CD4-positive, alpha-beta T cell treated with Interferon gamma for 1 hour (primary cell): ENCODE results near the gene ZFP36.

Source experiments
- DNase-seq: peaks from one replicate; pipeline ENCODE4 v3.0.0-alpha.2; 2020

Gene ZFP36

GRCh38 chr19:39420769-39421168 is 14.1 kb downstream of the ZFP36 start:
- no peak for DNase-seq

- DNase-seq = no peak
Observed at GRCh38 chr19:39422020-39422419, 15.4 kb downstream of the ZFP36 start.

- DNase-seq = no peak
Observed at GRCh38 chr19:39423258-39424086, 16.8 kb downstream of the ZFP36 start.

GRCh38 chr19:39424934-39425333 is 18.3 kb downstream of the ZFP36 start:
- DNase-seq = no peak

- DNase-seq = no peak
Observed at GRCh38 chr19:39425744-39426143, 19.1 kb downstream of the ZFP36 start.

GRCh38 chr19:39426170-39426569 is 19.5 kb downstream of the ZFP36 start:
- no peak for DNase-seq

- no peak for DNase-seq
Observed at GRCh38 chr19:39427707-39428106, 21.1 kb downstream of the ZFP36 start.

- DNase-seq = no peak
Observed at GRCh38 chr19:39428283-39429112, 21.9 kb downstream of the ZFP36 start.

- DNase-seq = peak; percentile 89
Observed at GRCh38 chr19:39430675-39431593, 24.3 kb downstream of the ZFP36 start.

- no peak for DNase-seq
Observed at GRCh38 chr19:39432677-39433025, 26.0 kb downstream of the ZFP36 start.

- DNase-seq = no peak
Observed at GRCh38 chr19:39433480-39434079, 26.9 kb downstream of the ZFP36 start.

- no peak for DNase-seq
Observed at GRCh38 chr19:39434123-39435076, 27.8 kb downstream of the ZFP36 start.

GRCh38 chr19:39435499-39436349 is 29.1 kb downstream of the ZFP36 start, which contains the start of gene RPS16:
Gene RPS16, minus strand, starts transcription at chr19:39435949. Its CDS starts 54 bp downstream, at chr19:39435895.
- DNase-seq = peak; percentile 99

- no peak for DNase-seq
Observed at GRCh38 chr19:39436350-39436716, 29.7 kb downstream of the ZFP36 start.

GRCh38 chr19:39438270-39438934 is 31.8 kb downstream of the ZFP36 start:
- DNase-seq = no peak

GRCh38 chr19:39444598-39445195 is 38.0 kb downstream of the ZFP36 start:
- DNase-seq = no peak

GRCh38 chr19:39445196-39446111 is 38.8 kb downstream of the ZFP36 start, which contains the start of gene SUPT5H:
Gene SUPT5H, plus strand, starts transcription at chr19:39445582. Its CDS starts 309 bp downstream, at chr19:39445891.
- DNase-seq = peak; percentile 99
